IMR-90 (cell line): ENCODE measurements around the gene UFC1. TPM values are rescaled to one million over a fixed set of nuclear protein-coding genes. Genes with fewer than 3 reads are reported as not detected.

ENCODE experiments used
- ATAC-seq: fragments of 200-7000 bp; cut with Tn5 transposase; 2 replicates; pipeline ENCODE4 v1.9.1; 2020; ENCODE audit warnings: low read depth, mild to moderate bottlenecking, moderate library complexity
- BruUV-seq: library from RNA; stranded (reverse); fragments of 400-500 nt; replicated peaks from 2 replicates; lab custom pipeline; 2021; lab: Mats Ljungman, UMichigan
- CTCF ChIA-PET: fragments of 300-600 bp; formaldehyde crosslinking; extraction: SDS; loops from one replicate; lab custom pipeline; 2021; ENCODE audit warnings: antibody characterized with exemption; lab: Yijun Ruan, JAX
- POLR2A ChIA-PET: fragments of 300-600 bp; sonication (Branson Sonifier 250); formaldehyde crosslinking; loops from one replicate; lab custom pipeline; 2022; ENCODE audit warnings: antibody characterized with exemption; ENCODE audit not compliant: unreplicated experiment; lab: Charles Lee
- DNase-seq: peaks from one replicate; pipeline ENCODE4 v3.0.0; 2013
- H2AFZ ChIP-seq: replicated peaks from 2 replicates; pipeline ENCODE3; 2013; ENCODE audit warnings: low read length, mild to moderate bottlenecking; ENCODE audit not compliant: poor library complexity
- H2AK5ac ChIP-seq: 2 replicates; pipeline ENCODE4 v1.6.1; 2013; ENCODE audit warnings: low read depth, low read length, inconsistent platforms
- H2AK9ac ChIP-seq: replicated peaks from 2 replicates; pipeline ENCODE3; 2013; ENCODE audit warnings: mild to moderate bottlenecking, low read depth, low read length, moderate library complexity; ENCODE audit not compliant: poor library complexity
- H2BK120ac ChIP-seq: 2 replicates; pipeline ENCODE4 v1.6.1; 2013; ENCODE audit warnings: low read depth, low read length, inconsistent platforms
- H2BK15ac ChIP-seq: 3 replicates; pipeline ENCODE4 v1.6.1; 2013; ENCODE audit warnings: low read depth, low read length, inconsistent platforms
- H2BK20ac ChIP-seq: 2 replicates; pipeline ENCODE4 v1.6.1; 2013; ENCODE audit warnings: low read depth, mild to moderate bottlenecking, inconsistent platforms, low read length, moderate library complexity
- H2BK5ac ChIP-seq: 2 replicates; pipeline ENCODE4 v1.6.1; 2013; ENCODE audit warnings: mild to moderate bottlenecking, low read depth, low read length, inconsistent platforms; ENCODE audit not compliant: poor library complexity, severe bottlenecking
- H3K14ac ChIP-seq: replicated peaks from 2 replicates; pipeline ENCODE4 v1.6.1; 2013; ENCODE audit warnings: low read depth, low read length, inconsistent platforms
- H3K18ac ChIP-seq: 2 replicates; pipeline ENCODE4 v1.6.1; 2013; ENCODE audit warnings: low read depth, low read length, control low read depth
- H3K23ac ChIP-seq: 2 replicates; pipeline ENCODE4 v1.6.1; 2013; ENCODE audit warnings: low read depth, low read length, inconsistent platforms
- H3K27ac ChIP-seq: 2 replicates; pipeline ENCODE4 v1.5.1; 2013; ENCODE audit warnings: mild to moderate bottlenecking, control low read depth, low read length; ENCODE audit not compliant: insufficient read depth
- H3K27me3 ChIP-seq: 2 replicates; pipeline ENCODE4 v1.6.1; 2013; ENCODE audit warnings: low read length; ENCODE audit not compliant: control insufficient read depth, insufficient read depth
- H3K36me3 ChIP-seq: 2 replicates; pipeline ENCODE4 v1.6.1; 2013; ENCODE audit warnings: low read length, mixed read lengths; ENCODE audit not compliant: control insufficient read depth, insufficient read depth
- H3K4ac ChIP-seq: 2 replicates; pipeline ENCODE4 v1.6.1; 2013; ENCODE audit warnings: low read depth, low read length, inconsistent platforms
- H3K4me1 ChIP-seq: 2 replicates; pipeline ENCODE4 v1.6.1; 2013; ENCODE audit warnings: low read length, mixed read lengths; ENCODE audit not compliant: control insufficient read depth, insufficient read depth
- H3K4me2 ChIP-seq: 2 replicates; pipeline ENCODE4 v1.6.1; 2013; ENCODE audit warnings: low read depth, mild to moderate bottlenecking, control low read depth, low read length, moderate library complexity
- H3K4me3 ChIP-seq: 2 replicates; pipeline ENCODE4 v1.5.1; 2013; ENCODE audit warnings: low read depth, mild to moderate bottlenecking, control low read depth, low read length, moderate library complexity; ENCODE audit not compliant: insufficient read depth
- H3K56ac ChIP-seq: 2 replicates; pipeline ENCODE4 v1.6.1; 2013; ENCODE audit warnings: low read length, inconsistent platforms; ENCODE audit not compliant: insufficient read depth; ENCODE audit errors: extremely low read depth
- H3K79me1 ChIP-seq, 2 experiments: 2 replicates each; pipeline ENCODE4 v1.6.1; 2013; ENCODE audit warnings: low read length in 2 of 2, inconsistent platforms in 1 of 2, low read depth in 1 of 2
- H3K9ac ChIP-seq: 2 replicates; pipeline ENCODE4 v1.6.1; 2013; ENCODE audit warnings: low read depth, low read length, control low read depth
- H3K9me1 ChIP-seq: 2 replicates; pipeline ENCODE4 v1.6.1; 2013; ENCODE audit warnings: low read length, inconsistent platforms; ENCODE audit not compliant: insufficient read depth
- H3K9me3 ChIP-seq: 2 replicates; pipeline ENCODE4 v1.6.1; 2013; ENCODE audit warnings: low read length; ENCODE audit not compliant: control insufficient read depth, insufficient read depth
- H4K20me1 ChIP-seq: 2 replicates; pipeline ENCODE4 v1.6.1; 2013; ENCODE audit warnings: low read length, inconsistent platforms; ENCODE audit not compliant: insufficient read depth
- H4K5ac ChIP-seq: 2 replicates; pipeline ENCODE4 v1.6.1; 2013; ENCODE audit warnings: mild to moderate bottlenecking, low read depth, low read length, control low read depth
- H4K8ac ChIP-seq, 2 experiments: 2 replicates each; pipeline ENCODE4 v1.6.1; 2013; ENCODE audit warnings: low read depth in 2 of 2, low read length in 2 of 2, control low read depth in 1 of 2, inconsistent platforms in 1 of 2
- H4K91ac ChIP-seq: 2 replicates; pipeline ENCODE4 v1.6.1; 2013; ENCODE audit warnings: low read depth, low read length, inconsistent platforms; ENCODE audit not compliant: insufficient read depth
- ELK1 ChIP-seq: fragments of 150-350 bp; IDR thresholded peaks from 2 replicates; pipeline ENCODE4 v1.6.1; 2016; ENCODE audit warnings: low read depth, mild to moderate bottlenecking, low read length, moderate library complexity, borderline replicate concordance
- FOS ChIP-seq: fragments of 150-350 bp; IDR thresholded peaks from 2 replicates; pipeline ENCODE4 v1.6.1; 2016; ENCODE audit warnings: low read depth, low read length
- WGBS, 2 experiments: methylation state at CpG; one replicate each; pipeline versions ENCODE4 v1.1.5 to v1.1.7; 2013; ENCODE audit warnings: missing lambda C conversion rate in 2 of 2; ENCODE audit not compliant: insufficient read length in 1 of 2; ENCODE audit errors: extremely low coverage in 2 of 2; 5-methylcytosine and 5-hydroxymethylcytosine counted together
- dilution Hi-C: fragments of 300-500 bp; cut with HindIII; formaldehyde crosslinking; loops from one replicate; pipeline ENCODE4 v1.14.3; 2018; ENCODE audit warnings: low sequenced_read_pairs; ENCODE audit not compliant: unreplicated experiment
- in situ Hi-C: fragments of 300-500 bp; cut with MboI; formaldehyde crosslinking; loops from 3 replicates; pipeline ENCODE4 v1.14.3; 2019; ENCODE audit warnings: low sequenced_read_pairs, inconsistent platforms, mixed read lengths
- intact Hi-C: fragments of 100-400 bp; cut with micrococcal nuclease; formaldehyde crosslinking; loops from 2 replicates; pipeline ENCODE4 v1.10.0; 2022
- polyA plus RNA-seq, 3 experiments: library from polyadenylated mRNA; depleted of rRNA; stranded (reverse); fragments of >200 nt; gene quantifications; 2 replicates each; pipeline ENCODE4 v1.2.3, GENCODE V29; 2012; ENCODE audit warnings: low replicate concordance in 1 of 3
- total RNA-seq: library from RNA; depleted of rRNA; stranded (reverse); fragments of >200 nt; gene quantifications from 2 replicates; pipeline ENCODE4 v1.2.3, GENCODE V29; 2012

The UFC1 gene
- total and polyA plus RNA-seq, 2 of the 4 experiments (the other 2 are of a cell fraction): 134 to 140 TPM

GRCh38 chr1:161111527-161111926 is 42.3 kb upstream of the UFC1 start:
- Histone ChIP-seq H3K14ac (no peak overlapping the region), H3K4me2 (no peak overlapping the region), H3K18ac (no peak overlapping the region), H2AK5ac (no peak overlapping the region), H3K9me3 (no peaks in the 10 kb centered on the region), H2BK5ac (no peak overlapping the region), H3K79me1 (peaks cover 11 to 67% of the 10 kb centered on the region in 2 experiments), H2AK9ac (no peak overlapping the region), H3K9me1 (peaks cover 19% of the 10 kb centered on the region), H2BK120ac (no peak overlapping the region), H4K20me1 (peaks cover 57% of the 10 kb centered on the region), H3K4me3 (no peak overlapping the region), H2BK20ac (no peak overlapping the region), H3K23ac (no peak overlapping the region), H4K5ac (no peak overlapping the region), H2AFZ (no peak overlapping the region), H3K4me1 (peaks cover 2% of the 10 kb centered on the region; the same call in 1 of the 2 replicates), H3K4ac (no peak overlapping the region), H3K56ac (no peak overlapping the region), H3K27ac (no peak overlapping the region), H3K36me3 (peaks cover 6% of the 10 kb centered on the region), H3K9ac (no peak overlapping the region), H2BK15ac (no peak overlapping the region), H3K27me3 (no peaks in the 10 kb centered on the region), H4K8ac (no peak overlapping the region), H4K91ac (no peak overlapping the region)
- no peak for DNase-seq
- POLR2A ChIA-PET: no interaction called here
- WGBS, 2 experiments: no CpG with 5 or more reads among the region's 2 CpGs
- intact Hi-C loops (no loop called here), in situ Hi-C loops (no loop called here), dilution Hi-C loops (no loop called here)
- TF ChIP-seq ELK1 (no peak), FOS (no peak)
- no TSS peak for BruUV-seq
- ATAC-seq: no peak
- CTCF ChIA-PET: no interaction called here
